ENCODE results near the gene CA12.

CA12 gene

DNA sequence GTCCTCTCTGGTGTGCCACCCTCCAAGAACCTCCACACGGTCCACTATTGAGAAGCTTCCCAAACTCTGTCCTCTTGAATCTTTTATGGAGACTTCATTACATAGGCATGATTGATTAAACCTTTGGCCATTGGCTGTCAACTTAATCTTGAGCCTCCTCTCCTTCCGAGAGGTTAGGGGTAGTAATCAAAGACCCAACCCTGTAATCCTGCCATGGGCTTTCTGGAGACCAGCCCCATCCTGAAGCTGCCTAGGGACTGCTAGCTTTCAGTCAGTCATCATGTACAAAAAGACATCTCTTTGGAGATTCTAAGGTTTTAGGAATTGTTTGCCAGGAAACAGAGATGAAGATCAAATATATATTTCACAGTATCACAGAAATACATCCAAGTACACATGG, 67.2 kb downstream of the CA12 start:
- Histone ChIP-seq H3K9me3 (ENCODE audit: control insufficient read depth in 1 of 2, low read length in 2 of 2) (no peaks in the 10 kb centered on the region), H3K4me1 (ENCODE audit: control insufficient read depth in 1 of 2, insufficient read depth in 2 of 2, low read length in 2 of 2) (no peaks in the 10 kb centered on the region), H3K27ac (ENCODE audit: low read depth, low read length) (no peak overlapping the region), H3K9ac (ENCODE audit: low read depth in 1 of 2, low read length in 2 of 2) (no peak overlapping the region), H3K36me3 (ENCODE audit: control insufficient read depth in 1 of 2, insufficient read depth in 2 of 2, low read length in 2 of 2) (peaks cover 0 to 2% of the 10 kb centered on the region in 2 donors), H3K4me3 (ENCODE audit: low read depth in 1 of 2, low read length in 2 of 2) (no peak overlapping the region), H3K27me3 (ENCODE audit: control insufficient read depth in 1 of 2, insufficient read depth in 2 of 2, low read length in 2 of 2) (no peaks in the 10 kb centered on the region)

GRCh38 chr15:63313825-63314224, 67.8 kb downstream of the CA12 start:
- Histone ChIP-seq H3K4me3 (ENCODE audit: low read depth in 1 of 2, low read length in 2 of 2) (no peak overlapping the region), H3K9ac (ENCODE audit: low read depth in 1 of 2, low read length in 2 of 2) (no peak overlapping the region), H3K27ac (ENCODE audit: low read depth, low read length) (no peak overlapping the region), H3K4me1 (ENCODE audit: control insufficient read depth in 1 of 2, insufficient read depth in 2 of 2, low read length in 2 of 2) (no peaks in the 10 kb centered on the region), H3K36me3 (ENCODE audit: control insufficient read depth in 1 of 2, insufficient read depth in 2 of 2, low read length in 2 of 2) (peaks cover 0 to 2% of the 10 kb centered on the region in 2 donors), H3K9me3 (ENCODE audit: control insufficient read depth in 1 of 2, low read length in 2 of 2) (no peaks in the 10 kb centered on the region), H3K27me3 (ENCODE audit: control insufficient read depth in 1 of 2, insufficient read depth in 2 of 2, low read length in 2 of 2) (no peaks in the 10 kb centered on the region)

GRCh38 chr15:63312286-63312685, 69.4 kb downstream of the CA12 start:
- Histone ChIP-seq H3K4me1 (ENCODE audit: control insufficient read depth in 1 of 2, insufficient read depth in 2 of 2, low read length in 2 of 2) (no peaks in the 10 kb centered on the region), H3K4me3 (ENCODE audit: low read depth in 1 of 2, low read length in 2 of 2) (no peak overlapping the region), H3K27ac (ENCODE audit: low read depth, low read length) (no peak overlapping the region), H3K9ac (ENCODE audit: low read depth in 1 of 2, low read length in 2 of 2) (no peak overlapping the region), H3K27me3 (ENCODE audit: control insufficient read depth in 1 of 2, insufficient read depth in 2 of 2, low read length in 2 of 2) (no peaks in the 10 kb centered on the region), H3K36me3 (ENCODE audit: control insufficient read depth in 1 of 2, insufficient read depth in 2 of 2, low read length in 2 of 2) (peaks cover 0 to 2% of the 10 kb centered on the region in 2 donors), H3K9me3 (ENCODE audit: control insufficient read depth in 1 of 2, low read length in 2 of 2) (no peaks in the 10 kb centered on the region)

DNA sequence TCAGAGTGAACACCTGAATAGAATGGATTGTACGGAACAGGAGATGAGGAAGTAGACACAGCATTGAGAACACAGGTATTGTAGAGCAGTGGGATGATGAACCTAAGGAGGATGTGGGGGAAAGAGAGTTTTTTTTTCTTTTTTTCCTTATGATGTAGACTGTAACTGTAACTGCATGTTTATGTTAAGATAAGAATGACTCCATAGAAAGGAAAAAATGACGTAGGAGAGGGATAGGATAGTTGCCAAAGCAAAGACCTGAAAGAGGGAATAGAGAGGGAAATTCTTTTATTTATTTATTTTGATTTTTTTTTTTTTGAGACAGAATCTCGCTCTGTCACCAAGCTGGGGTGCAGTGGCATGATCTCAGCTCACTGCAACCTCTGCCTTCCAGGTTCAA, 71.0 kb downstream of the CA12 start:
- H3K27ac ChIP-seq (ENCODE audit: low read depth, low read length) = no peak overlapping the region
- H3K4me1 ChIP-seq (ENCODE audit: control insufficient read depth in 1 of 2, insufficient read depth in 2 of 2, low read length in 2 of 2) = no peaks in the 10 kb centered on the region
- peaks cover 7 to 9% of the 10 kb centered on the region in 2 donors for H3K36me3 ChIP-seq (ENCODE audit: control insufficient read depth in 1 of 2, insufficient read depth in 2 of 2, low read length in 2 of 2)
- no peaks in the 10 kb centered on the region for H3K27me3 ChIP-seq (ENCODE audit: control insufficient read depth in 1 of 2, insufficient read depth in 2 of 2, low read length in 2 of 2)
- H3K4me3 ChIP-seq (ENCODE audit: low read depth in 1 of 2, low read length in 2 of 2) = no peak overlapping the region
- no peaks in the 10 kb centered on the region for H3K9me3 ChIP-seq (ENCODE audit: control insufficient read depth in 1 of 2, low read length in 2 of 2)
- H3K9ac ChIP-seq (ENCODE audit: low read depth in 1 of 2, low read length in 2 of 2) = no peak overlapping the region

DNA sequence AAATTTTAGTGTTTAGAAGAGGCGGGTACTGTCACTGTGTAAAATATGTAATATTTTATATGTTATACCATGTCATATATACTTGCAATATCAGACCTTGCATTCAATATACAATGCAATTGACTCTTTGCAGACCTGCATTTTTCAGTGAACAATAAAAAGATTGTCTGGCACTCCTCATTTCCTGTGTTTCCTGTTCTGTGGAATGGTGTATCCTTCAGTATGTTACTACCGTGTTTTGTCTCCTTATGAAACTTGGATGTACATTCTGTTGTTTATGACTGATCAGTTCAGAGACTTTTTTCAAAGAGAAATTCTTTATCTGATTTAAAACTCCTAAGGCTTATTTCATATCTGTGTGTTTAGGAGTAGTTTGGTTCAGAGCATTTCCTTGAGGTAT, 72.7 kb downstream of the CA12 start:
- H3K4me1 ChIP-seq (ENCODE audit: control insufficient read depth in 1 of 2, insufficient read depth in 2 of 2, low read length in 2 of 2) = no peaks in the 10 kb centered on the region
- H3K9ac ChIP-seq (ENCODE audit: low read depth in 1 of 2, low read length in 2 of 2) = no peak overlapping the region
- peaks cover 8 to 10% of the 10 kb centered on the region in 2 donors for H3K36me3 ChIP-seq (ENCODE audit: control insufficient read depth in 1 of 2, insufficient read depth in 2 of 2, low read length in 2 of 2)
- H3K27me3 ChIP-seq (ENCODE audit: control insufficient read depth in 1 of 2, insufficient read depth in 2 of 2, low read length in 2 of 2) = no peaks in the 10 kb centered on the region
- H3K9me3 ChIP-seq (ENCODE audit: control insufficient read depth in 1 of 2, low read length in 2 of 2) = no peaks in the 10 kb centered on the region
- no peak overlapping the region for H3K4me3 ChIP-seq (ENCODE audit: low read depth in 1 of 2, low read length in 2 of 2)
- no peak overlapping the region for H3K27ac ChIP-seq (ENCODE audit: low read depth, low read length)

GRCh38 chr15:63308491-63308890, 73.2 kb downstream of the CA12 start:
- H3K9me3 ChIP-seq (ENCODE audit: control insufficient read depth in 1 of 2, low read length in 2 of 2) = no peaks in the 10 kb centered on the region
- H3K4me3 ChIP-seq (ENCODE audit: low read depth in 1 of 2, low read length in 2 of 2) = no peak overlapping the region
- no peak overlapping the region for H3K9ac ChIP-seq (ENCODE audit: low read depth in 1 of 2, low read length in 2 of 2)
- H3K36me3 ChIP-seq (ENCODE audit: control insufficient read depth in 1 of 2, insufficient read depth in 2 of 2, low read length in 2 of 2) = peaks cover 8 to 10% of the 10 kb centered on the region in 2 donors
- no peaks in the 10 kb centered on the region for H3K4me1 ChIP-seq (ENCODE audit: control insufficient read depth in 1 of 2, insufficient read depth in 2 of 2, low read length in 2 of 2)
- H3K27ac ChIP-seq (ENCODE audit: low read depth, low read length) = no peak overlapping the region
- no peaks in the 10 kb centered on the region for H3K27me3 ChIP-seq (ENCODE audit: control insufficient read depth in 1 of 2, insufficient read depth in 2 of 2, low read length in 2 of 2)

DNA sequence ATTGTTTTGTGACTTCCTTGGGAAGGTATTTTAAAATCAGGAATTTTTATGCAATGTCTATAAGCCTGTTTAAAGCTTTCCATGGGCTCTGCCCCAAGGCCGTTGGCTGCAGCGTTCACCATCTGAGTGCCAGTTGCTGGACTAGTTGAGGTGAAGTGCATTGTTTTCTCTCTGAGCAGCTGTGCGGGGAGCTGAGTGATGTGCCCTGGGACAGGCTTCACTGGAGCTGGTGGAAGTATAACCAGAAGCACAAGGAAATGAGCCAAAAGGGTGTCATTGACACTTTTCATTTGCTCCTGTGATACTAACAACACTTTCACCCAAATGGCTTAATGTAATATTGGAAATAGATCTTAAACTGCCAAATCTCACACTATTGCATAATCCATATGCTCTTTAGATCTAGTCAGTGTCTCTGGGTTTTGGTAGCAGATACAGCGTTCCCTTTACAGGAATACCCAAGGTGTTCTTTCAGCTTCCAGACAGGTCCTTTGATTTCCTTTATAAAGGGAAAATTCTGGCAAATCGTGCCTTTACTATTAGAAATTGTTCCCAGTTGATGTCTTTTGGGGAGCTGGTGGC, 75.1 kb downstream of the CA12 start:
- H3K36me3 ChIP-seq (ENCODE audit: control insufficient read depth in 1 of 2, insufficient read depth in 2 of 2, low read length in 2 of 2) = peaks cover 8 to 15% of the 10 kb centered on the region in 2 donors

DNA sequence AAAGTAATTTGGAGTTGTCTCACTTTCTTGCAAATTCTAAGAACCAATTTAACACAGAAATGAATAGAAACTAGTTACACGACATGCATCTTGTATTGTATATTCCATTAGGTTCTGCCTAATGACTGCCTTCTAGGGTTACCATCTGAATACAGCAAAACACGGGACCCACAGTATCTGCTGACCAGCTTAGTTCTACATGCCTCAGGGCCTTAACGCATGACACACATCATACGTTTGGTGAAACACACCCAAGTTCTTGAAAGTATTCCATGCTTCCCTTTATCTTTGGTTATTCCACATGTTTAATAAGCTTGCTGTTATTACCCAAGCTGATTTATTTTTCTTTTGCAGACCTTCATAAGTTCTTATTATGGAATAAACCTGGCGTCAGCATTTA, 76.4 kb downstream of the CA12 start:
- Histone ChIP-seq H3K27ac (ENCODE audit: low read depth, low read length) (no peak overlapping the region), H3K9me3 (ENCODE audit: control insufficient read depth in 1 of 2, low read length in 2 of 2) (no peaks in the 10 kb centered on the region), H3K4me1 (ENCODE audit: control insufficient read depth in 1 of 2, insufficient read depth in 2 of 2, low read length in 2 of 2) (no peaks in the 10 kb centered on the region), H3K4me3 (ENCODE audit: low read depth in 1 of 2, low read length in 2 of 2) (no peak overlapping the region), H3K9ac (ENCODE audit: low read depth in 1 of 2, low read length in 2 of 2) (no peak overlapping the region), H3K27me3 (ENCODE audit: control insufficient read depth in 1 of 2, insufficient read depth in 2 of 2, low read length in 2 of 2) (no peaks in the 10 kb centered on the region), H3K36me3 (ENCODE audit: control insufficient read depth in 1 of 2, insufficient read depth in 2 of 2, low read length in 2 of 2) (peaks cover 6 to 15% of the 10 kb centered on the region in 2 donors)

More for the DNA sequence above, 75.1 kb downstream of the CA12 start:
- Histone ChIP-seq H3K27me3 (ENCODE audit: control insufficient read depth in 1 of 2, insufficient read depth in 2 of 2, low read length in 2 of 2) (no peaks in the 10 kb centered on the region), H3K9ac (ENCODE audit: low read depth in 1 of 2, low read length in 2 of 2) (no peak overlapping the region), H3K4me3 (ENCODE audit: low read depth in 1 of 2, low read length in 2 of 2) (no peak overlapping the region), H3K9me3 (ENCODE audit: control insufficient read depth in 1 of 2, low read length in 2 of 2) (no peaks in the 10 kb centered on the region), H3K27ac (ENCODE audit: low read depth, low read length) (no peak overlapping the region), H3K4me1 (ENCODE audit: control insufficient read depth in 1 of 2, insufficient read depth in 2 of 2, low read length in 2 of 2) (no peaks in the 10 kb centered on the region)

DNA sequence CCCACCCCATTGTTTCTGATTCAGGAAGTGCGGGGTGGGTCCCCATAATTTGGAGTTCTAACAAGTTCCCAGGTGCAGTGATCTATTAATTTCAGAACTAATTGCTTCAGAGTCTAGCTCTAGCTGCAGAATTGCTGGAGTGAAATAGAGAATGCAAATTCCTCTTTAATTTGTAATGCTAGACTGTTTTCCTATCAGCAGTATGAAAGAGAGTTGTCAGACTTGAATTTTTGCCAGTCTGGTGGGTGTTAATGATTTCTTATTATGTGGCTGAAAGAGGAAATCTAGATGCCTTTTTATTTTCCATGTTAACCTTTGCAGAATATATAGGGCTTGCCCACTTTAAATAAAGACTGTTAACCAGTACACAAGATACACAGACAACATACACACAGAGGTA, 80.6 kb downstream of the CA12 start:
- Histone ChIP-seq H3K27ac (ENCODE audit: low read depth, low read length) (no peak overlapping the region), H3K36me3 (ENCODE audit: control insufficient read depth in 1 of 2, insufficient read depth in 2 of 2, low read length in 2 of 2) (peaks cover 5 to 14% of the 10 kb centered on the region in 2 donors), H3K9me3 (ENCODE audit: control insufficient read depth in 1 of 2, low read length in 2 of 2) (no peaks in the 10 kb centered on the region), H3K4me3 (ENCODE audit: low read depth in 1 of 2, low read length in 2 of 2) (no peak overlapping the region), H3K4me1 (ENCODE audit: control insufficient read depth in 1 of 2, insufficient read depth in 2 of 2, low read length in 2 of 2) (no peaks in the 10 kb centered on the region), H3K9ac (ENCODE audit: low read depth in 1 of 2, low read length in 2 of 2) (no peak overlapping the region), H3K27me3 (ENCODE audit: control insufficient read depth in 1 of 2, insufficient read depth in 2 of 2, low read length in 2 of 2) (no peaks in the 10 kb centered on the region)

GRCh38 chr15:63299943-63300575, 81.6 kb downstream of the CA12 start:
- H3K27ac ChIP-seq (ENCODE audit: low read depth, low read length) = no peak overlapping the region
- no peaks in the 10 kb centered on the region for H3K27me3 ChIP-seq (ENCODE audit: control insufficient read depth in 1 of 2, insufficient read depth in 2 of 2, low read length in 2 of 2)
- peaks cover 0 to 9% of the 10 kb centered on the region in 2 donors for H3K36me3 ChIP-seq (ENCODE audit: control insufficient read depth in 1 of 2, insufficient read depth in 2 of 2, low read length in 2 of 2)
- no peak overlapping the region for H3K9ac ChIP-seq (ENCODE audit: low read depth in 1 of 2, low read length in 2 of 2)
- H3K9me3 ChIP-seq (ENCODE audit: control insufficient read depth in 1 of 2, low read length in 2 of 2) = no peaks in the 10 kb centered on the region
- H3K4me3 ChIP-seq (ENCODE audit: low read depth in 1 of 2, low read length in 2 of 2) = no peak overlapping the region
- no peaks in the 10 kb centered on the region for H3K4me1 ChIP-seq (ENCODE audit: control insufficient read depth in 1 of 2, insufficient read depth in 2 of 2, low read length in 2 of 2)
